Hepatocyte (in vitro differentiated cells): ENCODE data around the gene RIMS4. TPM values are rescaled to one million over a fixed set of nuclear protein-coding genes. Genes with fewer than 3 reads are reported as not detected.
A peak's percentile ranks its signal among the peaks of the same experiment; 100 is the strongest.

Experiments
- DNase-seq: peaks from one replicate; pipeline ENCODE4 v3.0.0-alpha.2; 2016; ENCODE audit warnings: low spot score
- H2AFZ ChIP-seq: fragments of 200-600 bp; sonication (generic); 2 replicates; pipeline ENCODE4 v1.6.0; 2016; ENCODE audit warnings: antibody characterized with exemption, mild to moderate bottlenecking
- H3K27ac ChIP-seq: fragments of 200-600 bp; sonication (generic); 2 replicates; pipeline ENCODE4 v1.5.1; 2016; ENCODE audit warnings: mild to moderate bottlenecking
- H3K27me3 ChIP-seq: fragments of 200-600 bp; sonication (generic); 2 replicates; pipeline ENCODE4 v1.6.1; 2016
- H3K36me3 ChIP-seq: fragments of 200-600 bp; sonication (generic); replicated peaks from 2 replicates; pipeline ENCODE4 v1.5.1; 2016; ENCODE audit warnings: low read depth; ENCODE audit not compliant: insufficient read depth
- H3K4me1 ChIP-seq: fragments of 200-600 bp; sonication (generic); 2 replicates; pipeline ENCODE4 v1.5.1; 2016; ENCODE audit warnings: mild to moderate bottlenecking, moderate library complexity; ENCODE audit not compliant: insufficient read depth
- H3K4me2 ChIP-seq: fragments of 200-600 bp; sonication (generic); 2 replicates; pipeline ENCODE4 v1.6.0; 2016
- H3K4me3 ChIP-seq: fragments of 200-600 bp; sonication (generic); 2 replicates; pipeline ENCODE4 v1.5.1; 2016; ENCODE audit warnings: mild to moderate bottlenecking
- H3K79me2 ChIP-seq: fragments of 200-600 bp; sonication (generic); 2 replicates; pipeline ENCODE4 v1.6.0; 2017; ENCODE audit warnings: mild to moderate bottlenecking
- H3K9me2 ChIP-seq: fragments of 200-600 bp; sonication (generic); replicated peaks from 2 replicates; pipeline ENCODE4 v1.6.0; 2017; ENCODE audit warnings: mild to moderate bottlenecking; ENCODE audit not compliant: insufficient read depth
- H3K9me3 ChIP-seq: fragments of 200-600 bp; sonication (generic); 2 replicates; pipeline ENCODE4 v1.5.1; 2016; ENCODE audit warnings: low read depth, mild to moderate bottlenecking
- H4K20me1 ChIP-seq: fragments of 200-600 bp; sonication (generic); 2 replicates; pipeline ENCODE4 v1.6.0; 2016; ENCODE audit warnings: mild to moderate bottlenecking; ENCODE audit not compliant: insufficient read depth, poor library complexity, severe bottlenecking
- EZH2 ChIP-seq: fragments of 200-600 bp; sonication (generic); IDR thresholded peaks from 2 replicates; pipeline ENCODE4 v1.6.1; 2016; ENCODE audit warnings: antibody characterized with exemption, mild to moderate bottlenecking, borderline replicate concordance
- EZH2phosphoT487 ChIP-seq: fragments of 200-600 bp; sonication (generic); IDR thresholded peaks from one replicate; pipeline ENCODE4 v1.6.1; 2018; ENCODE audit warnings: antibody characterized with exemption, mild to moderate bottlenecking, low read depth, moderate library complexity; ENCODE audit not compliant: unreplicated experiment, severe bottlenecking
- WGBS: methylation state at CpG from one replicate; pipeline ENCODE4 v1.1.6; 2016; ENCODE audit warnings: low lambda C conversion rate; ENCODE audit errors: missing lambda C conversion rate; 5-methylcytosine and 5-hydroxymethylcytosine counted together
- polyA plus RNA-seq: library from polyadenylated mRNA; unstranded; fragments of >200 nt; fragmentation: Nextera tagmentation; extraction: Ambion mirVana; gene quantifications from 2 replicates; pipeline ENCODE4 v1.2.1, GENCODE V29; 2016
- total RNA-seq: library from RNA; depleted of rRNA; stranded (reverse); fragments of >200 nt; gene quantifications from 2 replicates; pipeline ENCODE4 v1.2.3, GENCODE V29; 2014
- TF ChIP-seq, protein P1 (sequence below): fragments of 200-600 bp; sonication (generic); IDR thresholded peaks from 2 replicates; pipeline ENCODE4 v1.5.1; 2016; ENCODE audit warnings: antibody characterized with exemption, mild to moderate bottlenecking; ENCODE audit not compliant: poor library complexity

RIMS4 gene
- total and polyA plus RNA-seq, 2 experiments from 2014 or later = 5.1 to 9.0 TPM

- Histone ChIP-seq H2AFZ (no peak overlapping the region), H3K9me3 (no peaks in the 10 kb centered on the region), H3K36me3 (no peaks in the 10 kb centered on the region), H3K9me2 (no peaks in the 10 kb centered on the region), H3K27ac (peak overlapping the region; percentile 80), H4K20me1 (no peaks in the 10 kb centered on the region), H3K27me3 (no peaks in the 10 kb centered on the region), H3K4me3 (no peak overlapping the region), H3K4me2 (no peak overlapping the region), H3K4me1 (peaks cover 17% of the 10 kb centered on the region), H3K79me2 (no peaks in the 10 kb centered on the region)
- TF ChIP-seq, protein P1, sequence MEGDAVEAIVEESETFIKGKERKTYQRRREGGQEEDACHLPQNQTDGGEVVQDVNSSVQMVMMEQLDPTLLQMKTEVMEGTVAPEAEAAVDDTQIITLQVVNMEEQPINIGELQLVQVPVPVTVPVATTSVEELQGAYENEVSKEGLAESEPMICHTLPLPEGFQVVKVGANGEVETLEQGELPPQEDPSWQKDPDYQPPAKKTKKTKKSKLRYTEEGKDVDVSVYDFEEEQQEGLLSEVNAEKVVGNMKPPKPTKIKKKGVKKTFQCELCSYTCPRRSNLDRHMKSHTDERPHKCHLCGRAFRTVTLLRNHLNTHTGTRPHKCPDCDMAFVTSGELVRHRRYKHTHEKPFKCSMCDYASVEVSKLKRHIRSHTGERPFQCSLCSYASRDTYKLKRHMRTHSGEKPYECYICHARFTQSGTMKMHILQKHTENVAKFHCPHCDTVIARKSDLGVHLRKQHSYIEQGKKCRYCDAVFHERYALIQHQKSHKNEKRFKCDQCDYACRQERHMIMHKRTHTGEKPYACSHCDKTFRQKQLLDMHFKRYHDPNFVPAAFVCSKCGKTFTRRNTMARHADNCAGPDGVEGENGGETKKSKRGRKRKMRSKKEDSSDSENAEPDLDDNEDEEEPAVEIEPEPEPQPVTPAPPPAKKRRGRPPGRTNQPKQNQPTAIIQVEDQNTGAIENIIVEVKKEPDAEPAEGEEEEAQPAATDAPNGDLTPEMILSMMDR = no peak
- no peak for TF ChIP-seq EZH2
- TF ChIP-seq EZH2phosphoT487 = no peak
- 88% methylated on average over 8 of the region's 8 CpGs for WGBS
- no peak for DNase-seq
These were observed 78.7 kb downstream of the RIMS4 start for GRCh38 chr20:44731657-44732056.

DNA sequence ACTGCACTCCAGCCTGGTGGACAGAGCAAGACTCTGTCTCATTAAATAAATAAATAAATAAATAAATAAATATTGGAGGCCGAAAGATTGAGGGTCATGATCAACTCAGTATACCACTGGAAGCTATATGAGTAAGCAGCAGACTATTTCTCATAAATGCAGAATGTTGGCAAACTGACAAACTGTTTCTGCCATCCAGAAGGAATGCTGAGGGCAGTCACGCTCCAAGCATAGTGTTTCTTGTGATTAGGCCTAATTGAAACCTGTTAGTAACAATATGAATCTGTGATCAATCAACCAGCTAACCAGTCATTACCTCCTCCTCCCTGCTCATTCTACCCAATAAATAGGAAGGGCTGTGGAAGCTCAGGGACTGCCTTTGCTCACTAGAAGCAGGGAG, 79.9 kb downstream of the RIMS4 start:
- Histone ChIP-seq H2AFZ (no peak overlapping the region), H3K4me3 (no peak overlapping the region), H3K4me2 (no peak overlapping the region), H4K20me1 (no peaks in the 10 kb centered on the region), H3K79me2 (no peaks in the 10 kb centered on the region), H3K27ac (no peak overlapping the region), H3K9me2 (no peaks in the 10 kb centered on the region), H3K27me3 (no peaks in the 10 kb centered on the region), H3K4me1 (peaks cover 17% of the 10 kb centered on the region), H3K36me3 (no peaks in the 10 kb centered on the region), H3K9me3 (no peaks in the 10 kb centered on the region)
- DNase-seq = peak; percentile 45
- 75% methylated on average over 2 of the region's 2 CpGs for WGBS
- no peak for TF ChIP-seq EZH2phosphoT487

GRCh38 chr20:44728801-44729443, 81.4 kb downstream of the RIMS4 start:
- WGBS = 34% methylated on average over 9 of the region's 9 CpGs
- no peaks in the 10 kb centered on the region for H4K20me1 ChIP-seq
- DNase-seq = peak; percentile 71

GRCh38 chr20:44727651-44728050, 82.7 kb downstream of the RIMS4 start:
- Histone ChIP-seq H2AFZ (no peak overlapping the region), H3K27me3 (no peaks in the 10 kb centered on the region), H3K79me2 (no peaks in the 10 kb centered on the region), H3K36me3 (no peaks in the 10 kb centered on the region), H3K9me3 (no peaks in the 10 kb centered on the region), H3K27ac (no peak overlapping the region), H3K4me3 (no peak overlapping the region), H3K4me2 (no peak overlapping the region), H3K4me1 (peaks cover 14% of the 10 kb centered on the region), H4K20me1 (no peaks in the 10 kb centered on the region), H3K9me2 (no peaks in the 10 kb centered on the region)
- WGBS = 87% methylated on average over 2 of the region's 2 CpGs
- no peak for TF ChIP-seq EZH2phosphoT487
- TF ChIP-seq EZH2 = no peak
- TF ChIP-seq, protein P1 = no peak
- no peak for DNase-seq

More at GRCh38 chr20:44728801-44729443, 81.4 kb downstream of the RIMS4 start:
- Histone ChIP-seq H3K36me3 (no peaks in the 10 kb centered on the region), H3K9me3 (no peaks in the 10 kb centered on the region), H2AFZ (no peak overlapping the region), H3K79me2 (no peaks in the 10 kb centered on the region), H3K27ac (peak overlapping the region; percentile 29), H3K9me2 (no peaks in the 10 kb centered on the region), H3K4me1 (peaks cover 17% of the 10 kb centered on the region), H3K4me3 (no peak overlapping the region), H3K27me3 (no peaks in the 10 kb centered on the region), H3K4me2 (peak overlapping the region; percentile 28)
- TF ChIP-seq, protein P1 = no peak
- TF ChIP-seq EZH2 (no peak), EZH2phosphoT487 (no peak)
